Small intestine (tissue), 7 donors: ENCODE results near the gene RNF212. TPM values are rescaled to one million over a fixed set of nuclear protein-coding genes. Genes with fewer than 3 reads are reported as not detected.

Experiments
- DNase-seq, 2 donors: peaks; one replicate each; pipeline versions ENCODE4 v3.0.0 to v3.0.0-alpha.2; 2013
- FAIRE-seq: peaks from 2 replicates; lab custom pipeline; 2012; peaks lifted over from hg19 to GRCh38; lab: Jason Lieb, UNC
- H3K27ac ChIP-seq, 3 donors: one replicate each; pipeline ENCODE4 v1.5.1; 2013; ENCODE audit warnings: low read length in 2 of 3, mild to moderate bottlenecking in 2 of 3, control low read depth in 1 of 3, inconsistent platforms in 1 of 3, low read depth in 1 of 3, moderate library complexity in 1 of 3
- H3K27me3 ChIP-seq, 3 donors: one replicate each; pipeline ENCODE4 v1.6.1; 2013; ENCODE audit warnings: low read length in 3 of 3, inconsistent platforms in 1 of 3; ENCODE audit not compliant: control insufficient read depth in 3 of 3, insufficient read depth in 3 of 3
- H3K36me3 ChIP-seq, 3 donors: one replicate each; pipeline ENCODE4 v1.6.1; 2013; ENCODE audit warnings: low read length in 3 of 3, inconsistent platforms in 1 of 3, low read depth in 1 of 3, mild to moderate bottlenecking in 1 of 3, moderate library complexity in 1 of 3; ENCODE audit not compliant: control insufficient read depth in 3 of 3, insufficient read depth in 2 of 3
- H3K4me1 ChIP-seq, 3 donors: one replicate each; pipeline ENCODE4 v1.6.1; 2013; ENCODE audit warnings: low read length in 2 of 3, inconsistent platforms in 1 of 3, low read depth in 1 of 3, mild to moderate bottlenecking in 1 of 3, moderate library complexity in 1 of 3; ENCODE audit not compliant: control insufficient read depth in 3 of 3, insufficient read depth in 2 of 3
- H3K4me3 ChIP-seq, 3 donors: one replicate each; pipeline ENCODE4 v1.5.1; 2013; ENCODE audit warnings: low read length in 3 of 3, control low read depth in 1 of 3, inconsistent platforms in 1 of 3, low read depth in 1 of 3, mild to moderate bottlenecking in 1 of 3, moderate library complexity in 1 of 3
- H3K9me3 ChIP-seq, 2 donors: one replicate each; pipeline ENCODE4 v1.6.1; 2013; ENCODE audit warnings: low read depth in 1 of 2, low read length in 1 of 2; ENCODE audit not compliant: control insufficient read depth in 2 of 2, insufficient read depth in 1 of 2
- WGBS, 3 donors: extraction: QIAGEN DNeasy Blood & Tissue Kit; methylation state at CpG; one replicate each; pipeline ENCODE4 v1.1.7; 2013; 5-methylcytosine and 5-hydroxymethylcytosine counted together
- polyA plus RNA-seq, 4 donors: library from polyadenylated mRNA; stranded (reverse) in 3 of 4; unstranded in 1 of 4; fragments of 200-250 nt in 3 of 4; fragments of 120-200 nt in 1 of 4; gene quantifications; one replicate each; pipeline versions ENCODE4 v1.2.1 to v1.2.3, GENCODE V29; 2013
- donor health status: healthy with polysubstance abuse.
- donor health status: control.
- donor health status: control.
- donor health status: Bipolar disorder and iron deficiency.
- donor health status: healthy.

RNF212 gene
- polyA plus RNA-seq, 4 donors, result 1.4 to 2.2 (median 1.7) TPM; not detected in 1

GRCh38 chr4:1032861-1033260, 80.5 kb downstream of the RNF212 start:
- no peak overlapping the region for H3K4me3 ChIP-seq
- H3K27ac ChIP-seq, result no peak overlapping the region
- no peak for DNase-seq
- no peak for FAIRE-seq
- WGBS, 3 donors, result 46 to 83% (median 77%) methylated on average over 10 of the region's 10 CpGs
- no peaks in the 10 kb centered on the region for H3K36me3 ChIP-seq
- H3K9me3 ChIP-seq, result no peaks in the 10 kb centered on the region
- H3K27me3 ChIP-seq, result peaks cover 0 to 34% (median 8%) of the 10 kb centered on the region in 3 donors
- no peaks in the 10 kb centered on the region for H3K4me1 ChIP-seq

- no peaks in the 10 kb centered on the region for H3K4me1 ChIP-seq
- no peak overlapping the region for H3K27ac ChIP-seq
- H3K27me3 ChIP-seq, result peaks cover 0 to 38% (median 9%) of the 10 kb centered on the region in 3 donors
- no peak overlapping the region for H3K4me3 ChIP-seq
- no peaks in the 10 kb centered on the region for H3K9me3 ChIP-seq
- FAIRE-seq (no peak), DNase-seq (no peak)
- no peaks in the 10 kb centered on the region for H3K36me3 ChIP-seq
- WGBS, 3 donors, result 25 to 60% (median 38%) methylated on average over 37 of the region's 37 CpGs
These were observed 81.2 kb downstream of the RNF212 start for GRCh38 chr4:1031956-1032795.

GRCh38 chr4:1031346-1031745, 82.0 kb downstream of the RNF212 start:
- Histone ChIP-seq H3K27ac (no peak overlapping the region), H3K9me3 (no peaks in the 10 kb centered on the region), H3K4me1 (no peaks in the 10 kb centered on the region), H3K4me3 (no peak overlapping the region), H3K36me3 (no peaks in the 10 kb centered on the region), H3K27me3 (peaks cover 0 to 38% (median 9%) of the 10 kb centered on the region in 3 donors)
- FAIRE-seq (no peak), DNase-seq (no peak)
- 76 to 80% (median 79%) methylated on average over 7 to 8 of the region's 8 CpGs for WGBS, 3 donors

GRCh38 chr4:1030559-1030958, 82.8 kb downstream of the RNF212 start:
- no peak for FAIRE-seq
- 23 to 56% (median 40%) methylated on average over 16 of the region's 16 CpGs for WGBS, 3 donors

GRCh38 chr4:1030031-1030430, 83.3 kb downstream of the RNF212 start:
- DNase-seq (no peak), FAIRE-seq (no peak)
- H3K4me1 ChIP-seq, result peaks cover 0 to 6% (median 0%) of the 10 kb centered on the region in 3 donors
- no peaks in the 10 kb centered on the region for H3K9me3 ChIP-seq
- no peak overlapping the region for H3K4me3 ChIP-seq
- H3K27me3 ChIP-seq, result peaks cover 0 to 38% (median 9%) of the 10 kb centered on the region in 3 donors
- no peak overlapping the region for H3K27ac ChIP-seq
- H3K36me3 ChIP-seq, result peaks cover 0 to 10% (median 0%) of the 10 kb centered on the region in 3 donors
- WGBS, 3 donors, result 15 to 55% (median 16%) methylated on average over 7 to 12 of the region's 12 CpGs

More at GRCh38 chr4:1030559-1030958, 82.8 kb downstream of the RNF212 start:
- peaks cover 0 to under 1% (median 0%) of the 10 kb centered on the region in 3 donors for H3K4me1 ChIP-seq
- no peak for DNase-seq
- peaks cover 0 to 38% (median 9%) of the 10 kb centered on the region in 3 donors for H3K27me3 ChIP-seq
- no peak overlapping the region for H3K27ac ChIP-seq
- no peak overlapping the region for H3K4me3 ChIP-seq
- no peaks in the 10 kb centered on the region for H3K9me3 ChIP-seq
- H3K36me3 ChIP-seq, result peaks cover 0 to 5% (median 0%) of the 10 kb centered on the region in 3 donors

- Histone ChIP-seq H3K36me3 (peaks cover 0 to 13% (median 0%) of the 10 kb centered on the region in 3 donors), H3K27me3 (peaks cover 0 to 38% (median 9%) of the 10 kb centered on the region in 3 donors), H3K4me1 (peaks cover 0 to 6% (median 2%) of the 10 kb centered on the region in 3 donors), H3K9me3 (no peaks in the 10 kb centered on the region), H3K4me3 (no peak overlapping the region), H3K27ac (no peak overlapping the region)
- WGBS, 3 donors, result 5 to 54% (median 22%) methylated on average over 12 to 17 of the region's 17 CpGs
- FAIRE-seq (no peak), DNase-seq (no peak)
These were observed 83.8 kb downstream of the RNF212 start for GRCh38 chr4:1029529-1029928.

- WGBS, 3 donors, result 48 to 68% (median 58%) methylated on average over 30 to 36 of the region's 36 CpGs
- DNase-seq (no peak), FAIRE-seq (no peak)
- Histone ChIP-seq H3K27me3 (peaks cover 0 to 38% (median 9%) of the 10 kb centered on the region in 3 donors), H3K4me1 (peaks cover 0 to 6% (median 2%) of the 10 kb centered on the region in 3 donors), H3K9me3 (no peaks in the 10 kb centered on the region), H3K36me3 (peaks cover 0 to 16% (median 0%) of the 10 kb centered on the region in 3 donors), H3K4me3 (no peak overlapping the region), H3K27ac (no peak overlapping the region)
These were observed 84.7 kb downstream of the RNF212 start for GRCh38 chr4:1028574-1029220.

- H3K36me3 ChIP-seq, result peaks cover 0 to 16% (median 0%) of the 10 kb centered on the region in 3 donors
- H3K9me3 ChIP-seq, result no peaks in the 10 kb centered on the region
- no peak overlapping the region for H3K27ac ChIP-seq
- no peak for FAIRE-seq
- H3K4me3 ChIP-seq, result no peak overlapping the region
- no peak for DNase-seq
- peaks cover 0 to 35% (median 9%) of the 10 kb centered on the region in 3 donors for H3K27me3 ChIP-seq
- WGBS, 3 donors, result 39 to 57% (median 40%) methylated on average over 8 to 9 of the region's 9 CpGs
- H3K4me1 ChIP-seq, result peaks cover 0 to 6% (median 2%) of the 10 kb centered on the region in 3 donors
These were observed 85.5 kb downstream of the RNF212 start for GRCh38 chr4:1027915-1028238.
